ENCODE measurements around the gene ITGAX. TPM values are rescaled to one million over a fixed set of nuclear protein-coding genes. Genes with fewer than 3 reads are reported as not detected.

ITGAX gene
- total RNA-seq, 1 experiment from 2014 or later: 1.9 TPM

- POLR2A ChIA-PET: no interaction called here
- no peaks in the 10 kb centered on the region for H4K20me1 ChIP-seq (ENCODE audit: insufficient read depth)
- peaks cover 36% of the 10 kb centered on the region for H3K79me2 ChIP-seq (ENCODE audit: insufficient read depth, low read length)
- ATAC-seq (peak; percentile 23), DNase-seq (ENCODE audit: low read depth, low spot score) (no peak)
- peaks cover 0 to 7% of the 10 kb centered on the region in 2 experiments; a peak in 1 of 4 replicates for H3K9me3 ChIP-seq (ENCODE audit: control insufficient read depth in 1 of 2, insufficient read depth in 1 of 2, low read depth in 1 of 2, low read length in 2 of 2)
- H3K9ac ChIP-seq (ENCODE audit: low read length): peak overlapping the region; percentile 83
- CTCF ChIA-PET: no interaction called here
- no peaks in the 10 kb centered on the region for H3K9me2 ChIP-seq (ENCODE audit: insufficient read depth)
- H3K4me2 ChIP-seq (ENCODE audit: low read length): peak overlapping the region; percentile 88
- no peak overlapping the region for H2AFZ ChIP-seq (ENCODE audit: low read depth, low read length, poor library complexity, severe bottlenecking)
- H3K27me3 ChIP-seq (ENCODE audit: insufficient read depth, low read length): no peaks in the 10 kb centered on the region
- BruUV-seq (replicated peaks): TSS peak; percentile 83
- RAD21 ChIA-PET (ENCODE audit: low non-redundant PET in 1 of 2, low total read pairs in 2 of 2, uncharacterized antibody in 2 of 2, unreplicated experiment in 2 of 2): no interaction called here
- peaks cover 0 to 14% of the 10 kb centered on the region in 2 experiments; a peak in 1 of 4 replicates for H3K36me3 ChIP-seq (ENCODE audit: control insufficient read depth in 1 of 2, insufficient read depth in 2 of 2, low read length in 2 of 2)
- TF ChIP-seq, protein P1, sequence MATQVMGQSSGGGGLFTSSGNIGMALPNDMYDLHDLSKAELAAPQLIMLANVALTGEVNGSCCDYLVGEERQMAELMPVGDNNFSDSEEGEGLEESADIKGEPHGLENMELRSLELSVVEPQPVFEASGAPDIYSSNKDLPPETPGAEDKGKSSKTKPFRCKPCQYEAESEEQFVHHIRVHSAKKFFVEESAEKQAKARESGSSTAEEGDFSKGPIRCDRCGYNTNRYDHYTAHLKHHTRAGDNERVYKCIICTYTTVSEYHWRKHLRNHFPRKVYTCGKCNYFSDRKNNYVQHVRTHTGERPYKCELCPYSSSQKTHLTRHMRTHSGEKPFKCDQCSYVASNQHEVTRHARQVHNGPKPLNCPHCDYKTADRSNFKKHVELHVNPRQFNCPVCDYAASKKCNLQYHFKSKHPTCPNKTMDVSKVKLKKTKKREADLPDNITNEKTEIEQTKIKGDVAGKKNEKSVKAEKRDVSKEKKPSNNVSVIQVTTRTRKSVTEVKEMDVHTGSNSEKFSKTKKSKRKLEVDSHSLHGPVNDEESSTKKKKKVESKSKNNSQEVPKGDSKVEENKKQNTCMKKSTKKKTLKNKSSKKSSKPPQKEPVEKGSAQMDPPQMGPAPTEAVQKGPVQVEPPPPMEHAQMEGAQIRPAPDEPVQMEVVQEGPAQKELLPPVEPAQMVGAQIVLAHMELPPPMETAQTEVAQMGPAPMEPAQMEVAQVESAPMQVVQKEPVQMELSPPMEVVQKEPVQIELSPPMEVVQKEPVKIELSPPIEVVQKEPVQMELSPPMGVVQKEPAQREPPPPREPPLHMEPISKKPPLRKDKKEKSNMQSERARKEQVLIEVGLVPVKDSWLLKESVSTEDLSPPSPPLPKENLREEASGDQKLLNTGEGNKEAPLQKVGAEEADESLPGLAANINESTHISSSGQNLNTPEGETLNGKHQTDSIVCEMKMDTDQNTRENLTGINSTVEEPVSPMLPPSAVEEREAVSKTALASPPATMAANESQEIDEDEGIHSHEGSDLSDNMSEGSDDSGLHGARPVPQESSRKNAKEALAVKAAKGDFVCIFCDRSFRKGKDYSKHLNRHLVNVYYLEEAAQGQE (IDR thresholded peaks at IDR 0.05; ENCODE audit: low read depth): no peak
- TF ChIP-seq SRF (IDR thresholded peaks at IDR 0.05; ENCODE audit: low read depth) (no peak), TCF7L2 (IDR thresholded peaks at IDR 0.05; ENCODE audit: borderline replicate concordance, extremely low read depth, insufficient read depth, insufficient read length) (no peak), CTCF (IDR thresholded peaks at IDR 0.05 in 2 of 3, conservative IDR thresholded peaks at IDR 0.05 in 1 of 3; ENCODE audit: borderline replicate concordance in 1 of 3, insufficient read depth in 1 of 3, low read depth in 2 of 3, low read length in 2 of 3) (no peak), ZFX (IDR thresholded peaks at IDR 0.05) (no peak), SIN3A (IDR thresholded peaks at IDR 0.05; ENCODE audit: low read depth) (0 out of 2 replicates have a peak, but pooled peaks have one; percentile 15)
- H3K4me3 ChIP-seq (replicated peaks in 1 of 2; ENCODE audit: low read depth in 1 of 2, low read length in 2 of 2): peak overlapping the region; percentile 78 to 97
- H3K4me1 ChIP-seq (ENCODE audit: control insufficient read depth in 1 of 2, insufficient read depth in 2 of 2, low read length in 2 of 2): peaks cover 9 to 18% of the 10 kb centered on the region in 2 experiments
- intact Hi-C loops (cut with micrococcal nuclease): no loop called here
- peak overlapping the region; percentile 69 for H3K27ac ChIP-seq (ENCODE audit: low read depth, low read length)
Observed at GRCh38 chr16:31403590-31404352, 48.8 kb downstream of the ITGAX start.
